ENCODE results near the gene LY6G6F.

LY6G6F gene

GRCh38 chr6:31732029-31732428 is 25.4 kb downstream of the LY6G6F start:
- TF ChIP-seq CTCF (IDR thresholded peaks at IDR 0.05; ENCODE audit: borderline replicate concordance, insufficient read depth, low read depth, low read length): no peak
- H3K4me3 ChIP-seq (ENCODE audit: low read depth, low read length): no peak overlapping the region

- TF ChIP-seq CTCF (IDR thresholded peaks at IDR 0.05; ENCODE audit: borderline replicate concordance, insufficient read depth, low read depth, low read length): no peak
- H3K4me3 ChIP-seq (ENCODE audit: low read depth, low read length): no peak overlapping the region
Observed at GRCh38 chr6:31733734-31734133, 27.1 kb downstream of the LY6G6F start.

- H3K4me3 ChIP-seq (ENCODE audit: low read depth, low read length): peak overlapping the region; percentile 64
- no peak for TF ChIP-seq CTCF (IDR thresholded peaks at IDR 0.05; ENCODE audit: borderline replicate concordance, insufficient read depth, low read depth, low read length)
Observed at GRCh38 chr6:31734247-31734820, 27.7 kb downstream of the LY6G6F start.

GRCh38 chr6:31734821-31735406 is 28.2 kb downstream of the LY6G6F start:
- H3K4me3 ChIP-seq (ENCODE audit: low read depth, low read length): peak overlapping the region; percentile 64
- TF ChIP-seq CTCF (IDR thresholded peaks at IDR 0.05; ENCODE audit: borderline replicate concordance, insufficient read depth, low read depth, low read length): no peak

GRCh38 chr6:31736021-31736767 is 29.5 kb downstream of the LY6G6F start, which contains the start of gene CLIC1:
Gene CLIC1 (minus strand): TSS chr6:31736530. CDS start chr6:31736300, 230 bp downstream.
- no peak for TF ChIP-seq CTCF (IDR thresholded peaks at IDR 0.05; ENCODE audit: borderline replicate concordance, insufficient read depth, low read depth, low read length)
- peak within 1 kb of the TSS; percentile 64 for H3K4me3 ChIP-seq (ENCODE audit: low read depth, low read length)

- peak overlapping the region; percentile 64 for H3K4me3 ChIP-seq (ENCODE audit: low read depth, low read length)
Observed at GRCh38 chr6:31736768-31737314, 30.2 kb downstream of the LY6G6F start.

More at GRCh38 chr6:31736768-31737314, 30.2 kb downstream of the LY6G6F start:
- no peak for TF ChIP-seq CTCF (IDR thresholded peaks at IDR 0.05; ENCODE audit: borderline replicate concordance, insufficient read depth, low read depth, low read length)

Data from GM12875 (cell line).